Astrocyte of the spinal cord (primary cell): Measurements from ENCODE around the gene HERC3.
A peak's percentile ranks its signal among the peaks of the same experiment; 100 is the strongest.

Experiments used
- DNase-seq: peaks from one replicate; pipeline ENCODE4 v3.0.0; 2011; ENCODE audit warnings: low read depth, low spot score
- H3K4me3 ChIP-seq: 2 replicates; pipeline ENCODE4 v1.5.1; 2011; ENCODE audit warnings: low read depth, mild to moderate bottlenecking, low read length, moderate library complexity
- in situ Hi-C: cut with HindIII; loops from 2 replicates; pipeline ENCODE4 v1.10.0; 2017; ENCODE audit warnings: low sequenced_read_pairs
- TF ChIP-seq, protein P1 (sequence below): IDR thresholded peaks from 2 replicates; pipeline ENCODE4 v1.5.1; 2012; ENCODE audit warnings: low read depth, mild to moderate bottlenecking, low read length, inconsistent platforms

The HERC3 gene

GRCh38 chr4:88592600-88593448, 544 bp downstream of the HERC3 start:
- TF ChIP-seq, protein P1, sequence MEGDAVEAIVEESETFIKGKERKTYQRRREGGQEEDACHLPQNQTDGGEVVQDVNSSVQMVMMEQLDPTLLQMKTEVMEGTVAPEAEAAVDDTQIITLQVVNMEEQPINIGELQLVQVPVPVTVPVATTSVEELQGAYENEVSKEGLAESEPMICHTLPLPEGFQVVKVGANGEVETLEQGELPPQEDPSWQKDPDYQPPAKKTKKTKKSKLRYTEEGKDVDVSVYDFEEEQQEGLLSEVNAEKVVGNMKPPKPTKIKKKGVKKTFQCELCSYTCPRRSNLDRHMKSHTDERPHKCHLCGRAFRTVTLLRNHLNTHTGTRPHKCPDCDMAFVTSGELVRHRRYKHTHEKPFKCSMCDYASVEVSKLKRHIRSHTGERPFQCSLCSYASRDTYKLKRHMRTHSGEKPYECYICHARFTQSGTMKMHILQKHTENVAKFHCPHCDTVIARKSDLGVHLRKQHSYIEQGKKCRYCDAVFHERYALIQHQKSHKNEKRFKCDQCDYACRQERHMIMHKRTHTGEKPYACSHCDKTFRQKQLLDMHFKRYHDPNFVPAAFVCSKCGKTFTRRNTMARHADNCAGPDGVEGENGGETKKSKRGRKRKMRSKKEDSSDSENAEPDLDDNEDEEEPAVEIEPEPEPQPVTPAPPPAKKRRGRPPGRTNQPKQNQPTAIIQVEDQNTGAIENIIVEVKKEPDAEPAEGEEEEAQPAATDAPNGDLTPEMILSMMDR: no peak
- in situ Hi-C loops: no loop called here
- H3K4me3 ChIP-seq: peak overlapping the region; percentile 75
- DNase-seq: peak; percentile 66

DNA sequence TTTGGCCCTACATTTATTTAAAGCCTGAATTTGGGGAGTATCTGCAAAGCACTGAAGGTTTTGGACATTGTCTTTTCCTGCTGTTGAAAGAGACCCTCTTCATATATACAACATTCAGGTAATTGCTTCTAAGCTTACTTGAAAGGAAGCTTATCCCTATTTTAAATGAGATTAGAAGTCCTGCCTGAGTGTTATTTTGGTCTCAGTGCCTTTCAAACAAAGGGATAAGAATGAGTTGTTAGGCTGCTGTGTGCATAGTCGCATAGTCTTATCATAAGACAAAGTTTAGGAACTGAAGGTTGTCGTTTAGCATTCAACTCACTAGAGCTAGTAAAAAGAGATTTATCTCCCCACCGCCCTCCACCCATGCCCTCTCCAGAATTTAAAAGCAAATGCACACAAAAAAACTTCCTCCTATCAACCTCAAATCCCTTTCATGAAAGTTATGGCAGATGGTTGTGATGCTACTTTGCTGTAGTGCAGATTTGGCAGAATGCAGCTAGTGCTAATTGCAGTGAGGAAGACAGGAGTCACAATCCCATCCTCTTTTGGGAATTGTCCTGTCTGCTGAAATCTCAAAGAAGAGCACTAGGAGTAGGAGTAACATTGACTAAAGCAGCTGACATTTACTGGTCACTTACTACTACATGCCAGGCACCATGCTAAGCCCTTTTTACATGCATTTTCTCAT, 5.8 kb downstream of the HERC3 start:
- DNase-seq: no peak
- no peak overlapping the region for H3K4me3 ChIP-seq
- TF ChIP-seq, protein P1: no peak
- in situ Hi-C loops: no loop called here

- in situ Hi-C loops: no loop called here
- H3K4me3 ChIP-seq: no peak overlapping the region
- DNase-seq: peak; percentile 51
- TF ChIP-seq, protein P1: no peak
These were observed 7.0 kb downstream of the HERC3 start for GRCh38 chr4:88599298-88599697.

DNA sequence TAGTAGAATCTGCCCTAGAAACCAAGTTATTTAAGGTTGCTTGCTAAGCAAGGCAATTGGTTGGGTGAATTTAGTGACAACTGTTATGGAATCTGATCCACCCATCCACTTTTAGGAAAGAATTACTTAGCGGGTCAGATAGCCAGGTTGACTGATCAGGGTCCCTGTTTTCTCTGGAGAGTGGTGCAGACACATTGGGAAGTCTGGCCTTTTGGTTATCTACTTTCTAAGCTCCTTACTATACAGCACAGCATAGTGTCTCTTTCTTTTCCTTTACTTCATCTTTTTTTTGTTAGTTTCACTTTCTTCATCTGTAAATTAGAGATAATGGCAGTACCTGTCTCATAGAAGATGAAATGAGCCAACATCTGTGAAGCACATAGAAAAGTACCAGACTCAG, 7.4 kb downstream of the HERC3 start:
- H3K4me3 ChIP-seq: no peak overlapping the region
- TF ChIP-seq, protein P1: no peak
- in situ Hi-C loops: no loop called here
- DNase-seq: no peak

DNA sequence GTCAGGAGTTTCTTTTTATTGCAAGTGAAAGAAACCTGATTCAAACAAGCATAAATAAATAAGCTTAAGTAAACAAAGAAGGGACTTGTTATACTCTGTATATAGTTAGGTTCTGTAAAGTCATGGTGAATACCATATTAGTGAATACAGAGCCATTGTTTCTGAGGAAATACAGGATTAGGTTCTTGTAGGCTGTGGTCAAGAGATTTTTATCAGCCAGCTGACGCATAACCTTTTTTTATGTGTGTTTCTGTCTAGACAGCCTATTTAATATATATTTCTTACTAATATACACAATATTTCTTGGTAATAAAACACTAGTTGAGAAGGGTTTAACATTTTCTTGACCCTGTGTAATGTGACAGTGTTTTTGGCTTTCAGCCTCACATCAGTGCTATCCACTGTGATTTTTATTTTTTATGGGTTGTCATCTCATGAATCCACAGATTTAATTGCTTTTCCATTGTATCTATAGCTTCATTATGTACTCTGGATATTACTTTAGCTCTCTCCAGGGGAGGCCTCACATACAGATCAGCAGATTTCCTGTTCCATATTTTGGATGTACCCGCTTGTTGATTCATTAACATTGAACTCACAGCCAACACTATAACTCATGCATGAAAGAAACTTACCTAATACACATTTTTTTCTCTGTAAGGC, 8.0 kb downstream of the HERC3 start:
- no peak overlapping the region for H3K4me3 ChIP-seq
- peak; percentile 85 for DNase-seq
- TF ChIP-seq, protein P1: no peak
- in situ Hi-C loops: no loop called here

DNA sequence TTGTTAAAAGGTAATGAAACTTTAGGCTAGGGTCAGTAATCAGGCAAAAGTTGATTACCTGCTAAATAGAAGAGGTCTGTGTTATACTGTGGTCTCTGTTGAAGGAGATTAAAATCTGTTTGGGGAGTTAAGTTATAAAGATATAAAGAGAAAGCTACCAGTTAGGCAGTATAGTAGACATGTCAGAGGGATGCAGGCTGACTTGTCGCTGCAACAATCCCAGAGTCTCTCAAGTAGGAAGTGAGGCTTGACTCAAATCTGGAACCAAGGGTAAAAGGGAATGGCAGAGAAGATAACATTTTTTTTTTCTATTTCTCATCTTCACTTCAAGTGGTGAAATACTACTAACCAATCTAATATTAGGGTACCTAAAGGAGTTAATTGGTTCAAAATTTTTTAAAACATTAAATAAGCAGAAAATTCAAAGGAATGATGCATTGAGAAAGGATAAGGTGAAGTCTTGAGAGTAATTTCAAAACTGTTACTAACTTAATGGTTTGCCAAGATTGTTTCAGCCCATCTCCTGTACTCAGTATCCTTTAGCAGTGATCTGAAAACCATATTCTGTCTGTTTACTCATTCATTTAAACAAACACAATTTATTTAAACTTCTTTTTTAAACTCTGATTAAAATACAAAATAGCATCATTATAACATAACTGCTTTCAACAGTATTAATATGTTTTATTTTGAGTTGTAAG, 12.8 kb downstream of the HERC3 start:
- no peak for DNase-seq
- TF ChIP-seq, protein P1: no peak
- H3K4me3 ChIP-seq: no peak overlapping the region
- in situ Hi-C loops: no loop called here
